ENCODE measurements around the gene ELK3.

ELK3 gene

GRCh38 chr12:96237465-96238077 is 43.4 kb downstream of the ELK3 start:
- peak; percentile 97 for DNase-seq (ENCODE audit: low read depth)
- TF ChIP-seq CTCF (conservative IDR thresholded peaks at IDR 0.05; ENCODE audit: low read depth, low read length) = no peak
- H3K4me3 ChIP-seq (ENCODE audit: low read depth, low read length) = no peak overlapping the region

DNA sequence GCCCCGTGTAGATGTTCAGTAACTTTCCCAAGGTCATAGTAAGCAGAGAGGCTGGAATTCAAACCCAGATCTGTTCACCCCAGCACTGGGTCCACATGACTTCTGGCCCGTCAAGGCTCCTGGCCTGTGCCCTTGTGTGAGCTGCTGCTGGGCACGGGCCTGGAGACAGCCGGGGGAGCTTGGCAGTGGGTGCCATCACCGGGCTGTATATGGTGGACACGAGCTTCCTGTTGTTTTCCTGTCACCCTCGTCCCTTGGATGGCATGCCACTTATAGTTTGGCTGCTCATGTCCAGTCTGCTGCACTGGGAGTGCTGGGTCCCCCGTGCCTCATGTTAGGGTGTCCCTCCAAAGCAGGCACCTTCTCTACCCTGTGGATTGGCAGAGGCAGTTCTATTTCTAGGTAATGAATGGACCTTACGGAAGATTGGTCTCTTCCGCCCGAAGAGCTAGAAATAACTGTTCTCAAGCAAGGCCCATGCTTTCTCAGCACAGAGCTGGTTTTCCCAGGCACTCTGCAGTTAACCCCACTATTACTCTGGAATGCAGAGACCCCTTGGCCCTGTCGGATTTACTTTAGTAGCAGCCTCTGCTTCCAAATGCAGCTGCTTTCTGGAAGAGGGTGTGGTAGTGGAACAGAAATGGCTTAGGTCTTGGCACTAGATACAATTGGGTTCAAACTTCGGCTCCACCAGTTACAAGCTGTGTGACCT is 44.3 kb downstream of the ELK3 start:
- DNase-seq (ENCODE audit: low read depth) = no peak
- H3K4me3 ChIP-seq (ENCODE audit: low read depth, low read length) = no peak overlapping the region
- TF ChIP-seq CTCF (conservative IDR thresholded peaks at IDR 0.05; ENCODE audit: low read depth, low read length) = no peak

- no peak for TF ChIP-seq CTCF (conservative IDR thresholded peaks at IDR 0.05; ENCODE audit: low read depth, low read length)
- peak; percentile 55 for DNase-seq (ENCODE audit: low read depth)
These were observed 45.8 kb downstream of the ELK3 start for GRCh38 chr12:96239711-96240635.

GRCh38 chr12:96240656-96241055 is 46.5 kb downstream of the ELK3 start:
- TF ChIP-seq CTCF (conservative IDR thresholded peaks at IDR 0.05; ENCODE audit: low read depth, low read length) = no peak
- no peak overlapping the region for H3K4me3 ChIP-seq (ENCODE audit: low read depth, low read length)
- DNase-seq (ENCODE audit: low read depth) = peak; percentile 69

More at GRCh38 chr12:96239711-96240635, 45.8 kb downstream of the ELK3 start:
- no peak overlapping the region for H3K4me3 ChIP-seq (ENCODE audit: low read depth, low read length)

DNA sequence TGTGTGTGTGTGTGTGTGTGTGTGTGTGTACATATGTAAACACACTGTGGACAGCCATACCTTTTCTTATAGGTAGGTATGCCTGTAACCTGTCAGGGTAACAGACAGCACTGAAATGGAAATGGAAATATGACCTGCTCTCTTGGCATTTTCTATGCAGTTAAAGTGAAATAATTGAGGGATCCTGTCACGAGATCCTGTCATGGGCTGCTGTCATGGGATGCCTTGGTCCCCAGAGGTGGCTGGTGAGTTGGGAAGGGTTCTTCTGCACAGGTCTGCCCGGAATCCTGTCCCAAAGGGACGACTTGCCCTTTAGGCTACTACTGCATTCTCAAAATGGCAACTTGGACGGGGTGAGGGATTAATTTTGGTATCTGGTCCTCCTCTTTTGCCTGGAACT is 47.3 kb downstream of the ELK3 start:
- no peak for TF ChIP-seq CTCF (conservative IDR thresholded peaks at IDR 0.05; ENCODE audit: low read depth, low read length)
- no peak overlapping the region for H3K4me3 ChIP-seq (ENCODE audit: low read depth, low read length)
- no peak for DNase-seq (ENCODE audit: low read depth)

DNA sequence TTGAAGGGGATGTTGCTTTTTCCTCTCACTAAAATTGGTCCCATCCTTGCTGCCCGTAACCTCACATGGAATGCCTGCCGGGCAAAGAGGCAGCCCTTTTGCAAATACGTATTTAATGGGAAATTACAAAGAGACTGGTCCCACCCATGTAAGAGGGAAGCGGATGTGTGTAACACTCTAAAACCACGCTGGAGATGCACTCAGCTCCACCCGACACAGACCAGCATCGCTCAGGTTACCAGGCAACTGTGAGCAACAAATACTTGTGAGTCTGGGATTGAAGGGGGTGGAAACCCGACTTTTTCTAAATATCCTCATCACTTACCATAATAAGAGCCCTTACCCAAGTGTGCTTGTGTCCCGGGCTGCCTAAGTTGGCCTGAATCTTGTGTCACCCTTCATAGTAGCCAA is 47.7 kb downstream of the ELK3 start:
- TF ChIP-seq CTCF (conservative IDR thresholded peaks at IDR 0.05; ENCODE audit: low read depth, low read length) = no peak
- H3K4me3 ChIP-seq (ENCODE audit: low read depth, low read length) = no peak overlapping the region
- DNase-seq (ENCODE audit: low read depth) = peak; percentile 62
